ENCODE data around the gene IGFBP6. TPM values are rescaled to one million over a fixed set of nuclear protein-coding genes. Genes with fewer than 3 reads are reported as not detected.

Gene IGFBP6
- total and polyA plus RNA-seq, 9 of the 15 experiments (the other 6 are each of a cell fraction or from before 2014, with no cell fraction given), result 0.15 to 1.4 (median 0.54) TPM

DNA sequence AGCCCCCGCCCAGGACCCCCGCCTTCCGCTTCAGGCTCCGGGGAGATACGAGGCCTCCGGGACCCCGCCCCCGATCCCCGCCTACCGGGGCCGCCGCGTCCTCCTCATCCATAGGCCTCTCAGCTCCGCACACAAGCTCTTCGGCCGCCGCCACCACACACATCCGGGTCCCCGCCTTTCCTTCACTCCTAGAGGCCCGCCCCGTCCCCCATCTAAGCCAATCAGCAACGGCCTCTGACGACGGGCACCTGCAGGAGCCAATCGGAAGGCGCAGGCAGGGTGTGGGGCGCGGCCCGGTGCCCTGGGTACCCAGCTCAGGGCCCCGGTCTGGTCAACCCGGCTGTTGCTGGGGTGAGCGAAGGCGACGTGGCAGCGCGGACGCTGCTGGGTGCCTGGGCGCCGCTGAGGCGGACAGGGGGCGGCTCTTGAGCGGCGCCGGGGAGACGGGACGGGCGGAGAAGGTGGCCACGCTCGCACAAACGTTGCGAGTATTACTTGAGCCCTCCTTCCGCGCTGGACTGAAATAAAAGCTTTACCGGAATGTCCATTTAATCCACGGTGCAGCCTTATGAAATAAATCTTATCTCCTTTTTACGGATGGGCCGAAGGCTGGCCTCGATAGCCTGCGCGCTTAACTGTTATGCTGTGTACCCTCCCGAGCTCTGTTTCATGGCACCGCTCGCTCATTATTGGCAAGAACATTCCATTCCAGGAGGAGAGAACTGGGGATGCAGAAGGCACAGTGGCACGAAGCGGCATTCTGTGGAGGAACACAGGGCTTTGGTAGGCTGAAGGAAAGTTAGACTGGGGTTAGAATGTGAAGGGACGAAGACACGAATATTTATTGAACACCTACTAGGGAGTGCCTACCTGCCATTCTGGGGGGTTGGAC, 18.0 kb upstream of the IGFBP6 start, which contains the start of gene SPRYD3 (continued):
- TF ChIP-seq BACH1 (tag; IDR thresholded peaks at IDR 0.05) (no peak), HMGN3 (IDR thresholded peaks at IDR 0.05; ENCODE audit: borderline replicate concordance, extremely low read depth, insufficient read length, low read depth, low read length) (peak; percentile 77), GABPB2 (CRISPR knock-in tag; conservative IDR thresholded peaks at IDR 0.05) (no peak), ZNF717 (CRISPR knock-in tag; IDR thresholded peaks at IDR 0.05) (no peak), PURB (CRISPR knock-in tag; IDR thresholded peaks at IDR 0.05; ENCODE audit: low read depth) (no peak), NR2F6 (CRISPR knock-in tag; IDR thresholded peaks at IDR 0.05) (no peak), NFXL1 (CRISPR knock-in tag; IDR thresholded peaks at IDR 0.05) (no peak), TEAD1 (CRISPR knock-in tag; IDR thresholded peaks at IDR 0.05) (peak in 1 of 2 experiments; percentile 52; a peak in 1 of 4 replicates), MYNN (IDR thresholded peaks at IDR 0.05) (peak; percentile 66), MYNN (CRISPR knock-in tag; IDR thresholded peaks at IDR 0.05) (no peak), SIRT6 (IDR thresholded peaks at IDR 0.05; ENCODE audit: low read depth, low read length) (no peak), TBP (optimal IDR thresholded peaks at IDR 0.05; ENCODE audit: low read depth, low read length) (peak; percentile 73), KDM5B (IDR thresholded peaks at IDR 0.05; ENCODE audit: insufficient replicate concordance, low read depth, low read length) (peak; percentile 84)
- TF ChIP-seq, protein P1, sequence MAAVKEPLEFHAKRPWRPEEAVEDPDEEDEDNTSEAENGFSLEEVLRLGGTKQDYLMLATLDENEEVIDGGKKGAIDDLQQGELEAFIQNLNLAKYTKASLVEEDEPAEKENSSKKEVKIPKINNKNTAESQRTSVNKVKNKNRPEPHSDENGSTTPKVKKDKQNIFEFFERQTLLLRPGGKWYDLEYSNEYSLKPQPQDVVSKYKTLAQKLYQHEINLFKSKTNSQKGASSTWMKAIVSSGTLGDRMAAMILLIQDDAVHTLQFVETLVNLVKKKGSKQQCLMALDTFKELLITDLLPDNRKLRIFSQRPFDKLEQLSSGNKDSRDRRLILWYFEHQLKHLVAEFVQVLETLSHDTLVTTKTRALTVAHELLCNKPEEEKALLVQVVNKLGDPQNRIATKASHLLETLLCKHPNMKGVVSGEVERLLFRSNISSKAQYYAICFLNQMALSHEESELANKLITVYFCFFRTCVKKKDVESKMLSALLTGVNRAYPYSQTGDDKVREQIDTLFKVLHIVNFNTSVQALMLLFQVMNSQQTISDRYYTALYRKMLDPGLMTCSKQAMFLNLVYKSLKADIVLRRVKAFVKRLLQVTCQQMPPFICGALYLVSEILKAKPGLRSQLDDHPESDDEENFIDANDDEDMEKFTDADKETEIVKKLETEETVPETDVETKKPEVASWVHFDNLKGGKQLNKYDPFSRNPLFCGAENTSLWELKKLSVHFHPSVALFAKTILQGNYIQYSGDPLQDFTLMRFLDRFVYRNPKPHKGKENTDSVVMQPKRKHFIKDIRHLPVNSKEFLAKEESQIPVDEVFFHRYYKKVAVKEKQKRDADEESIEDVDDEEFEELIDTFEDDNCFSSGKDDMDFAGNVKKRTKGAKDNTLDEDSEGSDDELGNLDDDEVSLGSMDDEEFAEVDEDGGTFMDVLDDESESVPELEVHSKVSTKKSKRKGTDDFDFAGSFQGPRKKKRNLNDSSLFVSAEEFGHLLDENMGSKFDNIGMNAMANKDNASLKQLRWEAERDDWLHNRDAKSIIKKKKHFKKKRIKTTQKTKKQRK (IDR thresholded peaks at IDR 0.05; ENCODE audit: borderline replicate concordance, low read depth, low read length), result peak; percentile 49; the same call in 1 of the 2 replicates
- TF ChIP-seq, protein P2, sequence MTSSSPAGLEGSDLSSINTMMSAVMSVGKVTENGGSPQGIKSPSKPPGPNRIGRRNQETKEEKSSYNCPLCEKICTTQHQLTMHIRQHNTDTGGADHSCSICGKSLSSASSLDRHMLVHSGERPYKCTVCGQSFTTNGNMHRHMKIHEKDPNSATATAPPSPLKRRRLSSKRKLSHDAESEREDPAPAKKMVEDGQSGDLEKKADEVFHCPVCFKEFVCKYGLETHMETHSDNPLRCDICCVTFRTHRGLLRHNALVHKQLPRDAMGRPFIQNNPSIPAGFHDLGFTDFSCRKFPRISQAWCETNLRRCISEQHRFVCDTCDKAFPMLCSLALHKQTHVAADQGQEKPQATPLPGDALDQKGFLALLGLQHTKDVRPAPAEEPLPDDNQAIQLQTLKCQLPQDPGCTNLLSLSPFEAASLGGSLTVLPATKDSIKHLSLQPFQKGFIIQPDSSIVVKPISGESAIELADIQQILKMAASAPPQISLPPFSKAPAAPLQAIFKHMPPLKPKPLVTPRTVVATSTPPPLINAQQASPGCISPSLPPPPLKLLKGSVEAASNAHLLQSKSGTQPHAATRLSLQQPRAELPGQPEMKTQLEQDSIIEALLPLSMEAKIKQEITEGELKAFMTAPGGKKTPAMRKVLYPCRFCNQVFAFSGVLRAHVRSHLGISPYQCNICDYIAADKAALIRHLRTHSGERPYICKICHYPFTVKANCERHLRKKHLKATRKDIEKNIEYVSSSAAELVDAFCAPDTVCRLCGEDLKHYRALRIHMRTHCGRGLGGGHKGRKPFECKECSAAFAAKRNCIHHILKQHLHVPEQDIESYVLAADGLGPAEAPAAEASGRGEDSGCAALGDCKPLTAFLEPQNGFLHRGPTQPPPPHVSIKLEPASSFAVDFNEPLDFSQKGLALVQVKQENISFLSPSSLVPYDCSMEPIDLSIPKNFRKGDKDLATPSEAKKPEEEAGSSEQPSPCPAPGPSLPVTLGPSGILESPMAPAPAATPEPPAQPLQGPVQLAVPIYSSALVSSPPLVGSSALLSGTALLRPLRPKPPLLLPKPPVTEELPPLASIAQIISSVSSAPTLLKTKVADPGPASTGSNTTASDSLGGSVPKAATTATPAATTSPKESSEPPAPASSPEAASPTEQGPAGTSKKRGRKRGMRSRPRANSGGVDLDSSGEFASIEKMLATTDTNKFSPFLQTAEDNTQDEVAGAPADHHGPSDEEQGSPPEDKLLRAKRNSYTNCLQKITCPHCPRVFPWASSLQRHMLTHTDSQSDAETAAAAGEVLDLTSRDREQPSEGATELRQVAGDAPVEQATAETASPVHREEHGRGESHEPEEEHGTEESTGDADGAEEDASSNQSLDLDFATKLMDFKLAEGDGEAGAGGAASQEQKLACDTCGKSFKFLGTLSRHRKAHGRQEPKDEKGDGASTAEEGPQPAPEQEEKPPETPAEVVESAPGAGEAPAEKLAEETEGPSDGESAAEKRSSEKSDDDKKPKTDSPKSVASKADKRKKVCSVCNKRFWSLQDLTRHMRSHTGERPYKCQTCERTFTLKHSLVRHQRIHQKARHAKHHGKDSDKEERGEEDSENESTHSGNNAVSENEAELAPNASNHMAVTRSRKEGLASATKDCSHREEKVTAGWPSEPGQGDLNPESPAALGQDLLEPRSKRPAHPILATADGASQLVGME (CRISPR knock-in tag; IDR thresholded peaks at IDR 0.05), result peak; percentile 91
- TF ChIP-seq, protein P3, sequence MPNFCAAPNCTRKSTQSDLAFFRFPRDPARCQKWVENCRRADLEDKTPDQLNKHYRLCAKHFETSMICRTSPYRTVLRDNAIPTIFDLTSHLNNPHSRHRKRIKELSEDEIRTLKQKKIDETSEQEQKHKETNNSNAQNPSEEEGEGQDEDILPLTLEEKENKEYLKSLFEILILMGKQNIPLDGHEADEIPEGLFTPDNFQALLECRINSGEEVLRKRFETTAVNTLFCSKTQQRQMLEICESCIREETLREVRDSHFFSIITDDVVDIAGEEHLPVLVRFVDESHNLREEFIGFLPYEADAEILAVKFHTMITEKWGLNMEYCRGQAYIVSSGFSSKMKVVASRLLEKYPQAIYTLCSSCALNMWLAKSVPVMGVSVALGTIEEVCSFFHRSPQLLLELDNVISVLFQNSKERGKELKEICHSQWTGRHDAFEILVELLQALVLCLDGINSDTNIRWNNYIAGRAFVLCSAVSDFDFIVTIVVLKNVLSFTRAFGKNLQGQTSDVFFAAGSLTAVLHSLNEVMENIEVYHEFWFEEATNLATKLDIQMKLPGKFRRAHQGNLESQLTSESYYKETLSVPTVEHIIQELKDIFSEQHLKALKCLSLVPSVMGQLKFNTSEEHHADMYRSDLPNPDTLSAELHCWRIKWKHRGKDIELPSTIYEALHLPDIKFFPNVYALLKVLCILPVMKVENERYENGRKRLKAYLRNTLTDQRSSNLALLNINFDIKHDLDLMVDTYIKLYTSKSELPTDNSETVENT (CRISPR knock-in tag; IDR thresholded peaks at IDR 0.05), result no peak
